K562 (cell line): ENCODE results near the gene MFSD6. TPM values are rescaled to one million over a fixed set of nuclear protein-coding genes. Genes with fewer than 3 reads are reported as not detected.

Experiments used
- ATAC-seq: fragments of 200-7000 bp; cut with Tn5 transposase; 3 replicates; pipeline ENCODE4 v1.9.1; 2020; ENCODE audit warnings: moderate library complexity
- BruUV-seq: library from RNA; stranded (reverse); fragments of 400-500 nt; replicated peaks from 2 replicates; lab custom pipeline; 2021; lab: Mats Ljungman, UMichigan
- CTCF ChIA-PET: fragments of 300-600 bp; formaldehyde crosslinking; extraction: SDS; loops from one replicate; lab custom pipeline; 2021; ENCODE audit warnings: low intra/inter-chr PET ratio; lab: Yijun Ruan, JAX
- POLR2A ChIA-PET: fragments of 300-600, 350-650 bp; sonication (Branson Sonifier 250); formaldehyde crosslinking; extraction: SDS; loops from one replicate; lab custom pipeline; 2021; ENCODE audit warnings: antibody characterized with exemption, inconsistent platforms; lab: Yijun Ruan, JAX
- DNase-seq, 4 experiments: peaks; one replicate each; pipeline versions ENCODE4 v3.0.0 to v3.0.0-alpha.2; 2011 to 2018; ENCODE audit warnings: low spot score in 3 of 4, mixed read lengths in 3 of 4; ENCODE audit errors: extremely low read depth in 1 of 4
- FAIRE-seq: peaks from 2 replicates; lab custom pipeline; 2011; peaks lifted over from hg19 to GRCh38; lab: Jason Lieb, UNC
- H2AFZ ChIP-seq: 2 replicates; pipeline ENCODE4 v1.6.0; 2011; ENCODE audit warnings: low read depth, low read length, control low read depth, inconsistent platforms
- H3K27ac ChIP-seq: fragments of 200-600 bp; 3 replicates; pipeline ENCODE4 v1.8.0; 2011; ENCODE audit warnings: low read depth, mild to moderate bottlenecking, control low read depth, inconsistent platforms, low read length, moderate library complexity, mixed read lengths; ENCODE audit errors: extremely low read depth
- H3K27me3 ChIP-seq, 2 experiments: fragments of 300-600 bp in 1 of 2; 2 replicates in 1 of 2; 3 replicates in 1 of 2; pipeline versions ENCODE4 v1.6.0 to v1.8.0; 2011; ENCODE audit warnings: inconsistent platforms in 2 of 2, low read length in 2 of 2, mild to moderate bottlenecking in 1 of 2, mixed read lengths in 1 of 2, moderate library complexity in 1 of 2; ENCODE audit not compliant: control insufficient read depth in 2 of 2, insufficient read depth in 2 of 2
- H3K36me3 ChIP-seq: fragments of 300-600 bp; 3 replicates; pipeline ENCODE4 v1.8.0; 2011; ENCODE audit warnings: mild to moderate bottlenecking, low read length, inconsistent platforms; ENCODE audit not compliant: control insufficient read depth, insufficient read depth
- H3K4me1 ChIP-seq, 2 experiments: fragments of 200-600 bp in 1 of 2; replicated peaks in 1 of 2; 2 replicates in 1 of 2; 3 replicates in 1 of 2; pipeline versions ENCODE4 v1.5.1 to v1.8.0; 2011; ENCODE audit warnings: inconsistent platforms in 2 of 2, low read length in 2 of 2, mild to moderate bottlenecking in 1 of 2, mixed read lengths in 1 of 2, moderate library complexity in 1 of 2; ENCODE audit not compliant: control insufficient read depth in 2 of 2, insufficient read depth in 2 of 2
- H3K4me2 ChIP-seq: 2 replicates; pipeline ENCODE4 v1.6.1; 2011; ENCODE audit warnings: low read length, control low read depth, inconsistent platforms, mixed read lengths; ENCODE audit not compliant: insufficient read depth
- H3K4me3 ChIP-seq: fragments of 200-600 bp; sonication (generic), shearing (Covaris generic); 2 replicates; pipeline ENCODE4 v1.5.1; 2016; ENCODE audit warnings: control low read depth, inconsistent platforms
- H3K79me2 ChIP-seq: fragments of 200-600 bp; 3 replicates; pipeline ENCODE4 v1.8.0; 2011; ENCODE audit warnings: low read length, inconsistent platforms; ENCODE audit not compliant: control insufficient read depth, insufficient read depth
- H3K9ac ChIP-seq, 2 experiments: 2 replicates each; pipeline versions ENCODE4 v1.6.0 to v1.6.1; 2011; ENCODE audit warnings: low read depth in 2 of 2, low read length in 2 of 2, control low read depth in 1 of 2, inconsistent platforms in 1 of 2, mild to moderate bottlenecking in 1 of 2, mixed read lengths in 1 of 2; ENCODE audit not compliant: insufficient read depth in 1 of 2
- H3K9me1 ChIP-seq: one replicate; pipeline ENCODE4 v1.6.0; 2011; ENCODE audit warnings: inconsistent platforms, mild to moderate bottlenecking, low read length, moderate library complexity; ENCODE audit not compliant: control insufficient read depth, insufficient read depth
- H3K9me3 ChIP-seq: replicated peaks from 2 replicates; pipeline ENCODE4 v1.5.1; 2011; ENCODE audit warnings: low read depth, low read length, inconsistent platforms; ENCODE audit not compliant: control insufficient read depth, insufficient read depth
- H4K20me1 ChIP-seq: replicated peaks from 2 replicates; pipeline ENCODE4 v1.6.1; 2011; ENCODE audit warnings: low read length, inconsistent platforms, mixed read lengths; ENCODE audit not compliant: control insufficient read depth, insufficient read depth
- FOS ChIP-seq: IDR thresholded peaks from 3 replicates; pipeline ENCODE4 v1.6.1; 2011; ENCODE audit not compliant: insufficient read length; ENCODE audit errors: extremely low read depth
- FUS ChIP-seq: fragments of 200-400 bp; formaldehyde crosslinking; optimal IDR thresholded peaks from 2 replicates; pipeline ENCODE3; 2017; ENCODE audit warnings: low read depth, low read length
- HDAC1 ChIP-seq, 2 experiments: fragments of 450-650 bp; IDR thresholded peaks; 2 replicates each; pipeline ENCODE4 v1.6.1; 2016 to 2017; ENCODE audit warnings: inconsistent platforms in 1 of 2, mild to moderate bottlenecking in 1 of 2, moderate library complexity in 1 of 2
- HNRNPH1 ChIP-seq: fragments of 200-400 bp; formaldehyde crosslinking; optimal IDR thresholded peaks from 2 replicates; pipeline ENCODE3; 2017; ENCODE audit warnings: low read depth, mild to moderate bottlenecking, low read length, moderate library complexity
- ILK ChIP-seq: fragments of 450-650 bp; IDR thresholded peaks from 2 replicates; pipeline ENCODE4 v1.6.1; 2016; ENCODE audit warnings: missing genetic modification characterization, low read depth, mild to moderate bottlenecking, missing compliant biosample characterization, moderate library complexity, borderline replicate concordance
- NBN ChIP-seq: fragments of 450-650 bp; IDR thresholded peaks from 2 replicates; pipeline ENCODE4 v1.6.1; 2016; ENCODE audit warnings: low read depth, mild to moderate bottlenecking
- NONO ChIP-seq, 2 experiments: fragments of 200-400 bp in 1 of 2; fragments of 450-650 bp in 1 of 2; formaldehyde crosslinking in 1 of 2; IDR thresholded peaks; 2 replicates each; pipeline ENCODE4 v1.6.1; 2017; ENCODE audit warnings: low read depth in 2 of 2, mild to moderate bottlenecking in 2 of 2, moderate library complexity in 2 of 2, low read length in 1 of 2
- PHB2 ChIP-seq: fragments of 450-650 bp; IDR thresholded peaks from 2 replicates; pipeline ENCODE4 v1.6.1; 2017; ENCODE audit warnings: low read depth
- PHF8 ChIP-seq: fragments of 200-600 bp; sonication (generic); IDR thresholded peaks from 2 replicates; pipeline ENCODE4 v1.6.1; 2012; ENCODE audit warnings: mixed run types, mild to moderate bottlenecking, inconsistent platforms, low read length, moderate library complexity, borderline replicate concordance
- PURB ChIP-seq: sonication (generic); formaldehyde crosslinking; IDR thresholded peaks from 2 replicates; pipeline ENCODE4 v1.9.0; 2021; ENCODE audit warnings: low read depth, mild to moderate bottlenecking, missing genetic modification reagents
- SIRT6 ChIP-seq: IDR thresholded peaks from one replicate; pipeline ENCODE4 v1.6.1; 2012; ENCODE audit warnings: low read depth, mild to moderate bottlenecking, control low read depth, inconsistent platforms, low read length, moderate library complexity
- SLC30A9 ChIP-seq: fragments of 250-450 bp; sonication (Bioruptor Pico); IDR thresholded peaks from 2 replicates; pipeline ENCODE4 v1.8.0; 2022; ENCODE audit warnings: mild to moderate bottlenecking, moderate library complexity
- TBL1XR1 ChIP-seq, 2 experiments: IDR thresholded peaks; 2 replicates each; pipeline ENCODE4 v1.6.1; 2012; ENCODE audit warnings: improper control_type of control experiment in 2 of 2, low read length in 2 of 2, mild to moderate bottlenecking in 1 of 2
- ZBTB1 ChIP-seq: sonication (generic); formaldehyde crosslinking; IDR thresholded peaks from 2 replicates; pipeline ENCODE4 v1.8.1; 2023; ENCODE audit warnings: missing genetic modification reagents, low read depth, mild to moderate bottlenecking, borderline replicate concordance
- ZKSCAN1 ChIP-seq: fragments of 150-350 bp; IDR thresholded peaks from 2 replicates; pipeline ENCODE4 v1.6.1; 2016; ENCODE audit warnings: low read depth, low read length
- ZNF512 ChIP-seq: IDR thresholded peaks from 2 replicates; pipeline ENCODE4 v1.6.1; 2016; ENCODE audit warnings: missing genetic modification characterization, missing compliant biosample characterization
- ZNF778 ChIP-seq: fragments of 450-650 bp; formaldehyde crosslinking; IDR thresholded peaks from 2 replicates; pipeline ENCODE4 v1.4.0; 2020; ENCODE audit warnings: mild to moderate bottlenecking, moderate library complexity
- in situ Hi-C: fragments of 300-500 bp; cut with MboI; formaldehyde crosslinking; loops from 4 replicates; pipeline ENCODE4 v1.15.0; 2018; ENCODE audit warnings: inconsistent platforms, mixed read lengths
- intact Hi-C: fragments of 100-400 bp; cut with micrococcal nuclease; formaldehyde crosslinking; loops from 2 replicates; pipeline ENCODE4 v1.14.2; 2022
- polyA plus RNA-seq, 8 experiments: library from polyadenylated mRNA; depleted of rRNA in 4 of 8; stranded (reverse) in 5 of 8; unstranded in 3 of 8; fragments of >200 nt; fragmentation: Nextera tagmentation in 2 of 8; fragmentation: Illumina TruSeq in 1 of 8; extraction: Ambion mirVana in 2 of 8; extraction: Trizol in 1 of 8; gene quantifications; 2 replicates each; pipeline versions ENCODE4 v1.2.1 to v1.2.3, GENCODE V29; 2011 to 2014; ENCODE audit warnings: inconsistent platforms in 1 of 8, missing spikeins in 1 of 8
- total RNA-seq, 7 experiments: library from RNA; depleted of rRNA in 6 of 7; stranded (reverse); fragments of >200 nt in 6 of 7; fragmentation: Illumina TruSeq in 2 of 7; extraction: Trizol in 2 of 7; gene quantifications; 2 replicates each; pipeline versions ENCODE4 v1.2.1 to v1.2.3, GENCODE V29; 2011 to 2021; ENCODE audit warnings: low replicate concordance in 1 of 7
- TF ChIP-seq, protein P1 (sequence below): sonication (generic); formaldehyde crosslinking; IDR thresholded peaks from 2 replicates; pipeline ENCODE4 v1.8.1; 2022; ENCODE audit warnings: missing genetic modification reagents
- TF ChIP-seq, protein P2 (sequence below): sonication (generic); formaldehyde crosslinking; IDR thresholded peaks from 2 replicates; pipeline ENCODE4 v1.8.0; 2022; ENCODE audit warnings: mild to moderate bottlenecking, missing genetic modification reagents

MFSD6 gene
- total and polyA plus RNA-seq, 9 of the 15 experiments (the other 6 are each of a cell fraction or from before 2014, with no cell fraction given): 1.1 to 7.9 (median 4.4) TPM

DNA sequence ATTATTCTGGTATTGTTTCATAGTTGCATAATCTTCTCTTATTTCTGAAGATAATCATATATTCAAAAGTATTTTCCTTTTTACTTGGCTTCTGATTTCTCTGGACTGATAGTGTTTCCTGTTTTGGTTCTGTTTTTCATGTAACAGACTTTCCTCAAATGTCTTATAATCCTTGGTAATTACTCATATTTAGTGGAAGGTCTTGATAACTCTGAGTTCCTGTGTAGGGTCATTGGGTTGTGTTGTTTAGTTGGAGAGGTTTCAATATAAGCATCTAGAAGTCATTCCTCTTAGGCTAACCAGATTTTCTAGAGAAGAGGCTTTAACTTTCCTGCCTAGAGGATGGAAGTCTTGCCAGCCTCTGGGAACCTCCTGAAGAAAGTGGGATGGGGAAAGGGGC, 23.8 kb downstream of the MFSD6 start:
- no peaks in the 10 kb centered on the region for H3K36me3 ChIP-seq
- no peaks in the 10 kb centered on the region for H3K9me3 ChIP-seq
- no TSS peak for BruUV-seq
- no peak overlapping the region for H3K9ac ChIP-seq
- H3K4me2 ChIP-seq: no peak overlapping the region
- no peaks in the 10 kb centered on the region for H4K20me1 ChIP-seq
- POLR2A ChIA-PET: interaction anchor here (0.5 kb wide), 1 partner anchor 142 kb away, joined by 3 read pairs; no protein-coding TSS in a partner anchor
- DNase-seq: no peak
- no peak for ATAC-seq
- no peaks in the 10 kb centered on the region for H3K27me3 ChIP-seq
- in situ Hi-C loops (no loop called here), intact Hi-C loops (no loop called here)
- CTCF ChIA-PET: no interaction called here
- no peak for FAIRE-seq
- H3K79me2 ChIP-seq: no peaks in the 10 kb centered on the region
- H2AFZ ChIP-seq: no peak overlapping the region
- H3K4me3 ChIP-seq: no peak overlapping the region
- no peak overlapping the region for H3K27ac ChIP-seq
- TF ChIP-seq PHF8 (no peak), ZKSCAN1 (no peak), HDAC1 (IDR thresholded peaks at IDR 0.05) (no peak), ZNF778 (CRISPR knock-in tag) (no peak), SIRT6 (no peak), NBN (no peak), ZNF512 (tag) (no peak), PURB (no peak), FOS (no peak), PHB2 (no peak), ILK (tag) (no peak), SLC30A9 (CRISPR knock-in tag) (no peak), TBL1XR1 (IDR thresholded peaks at IDR 0.05; ENCODE audit: low read length in 2 of 2) (no peak), ZBTB1 (CRISPR knock-in tag) (no peak), HNRNPH1 (no peak), NONO (IDR thresholded peaks at IDR 0.05; ENCODE audit: low read depth in 2 of 2, low read length in 1 of 2) (no peak), FUS (no peak)
- TF ChIP-seq, protein P1, sequence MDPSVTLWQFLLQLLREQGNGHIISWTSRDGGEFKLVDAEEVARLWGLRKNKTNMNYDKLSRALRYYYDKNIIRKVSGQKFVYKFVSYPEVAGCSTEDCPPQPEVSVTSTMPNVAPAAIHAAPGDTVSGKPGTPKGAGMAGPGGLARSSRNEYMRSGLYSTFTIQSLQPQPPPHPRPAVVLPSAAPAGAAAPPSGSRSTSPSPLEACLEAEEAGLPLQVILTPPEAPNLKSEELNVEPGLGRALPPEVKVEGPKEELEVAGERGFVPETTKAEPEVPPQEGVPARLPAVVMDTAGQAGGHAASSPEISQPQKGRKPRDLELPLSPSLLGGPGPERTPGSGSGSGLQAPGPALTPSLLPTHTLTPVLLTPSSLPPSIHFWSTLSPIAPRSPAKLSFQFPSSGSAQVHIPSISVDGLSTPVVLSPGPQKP: no peak
- TF ChIP-seq, protein P2, sequence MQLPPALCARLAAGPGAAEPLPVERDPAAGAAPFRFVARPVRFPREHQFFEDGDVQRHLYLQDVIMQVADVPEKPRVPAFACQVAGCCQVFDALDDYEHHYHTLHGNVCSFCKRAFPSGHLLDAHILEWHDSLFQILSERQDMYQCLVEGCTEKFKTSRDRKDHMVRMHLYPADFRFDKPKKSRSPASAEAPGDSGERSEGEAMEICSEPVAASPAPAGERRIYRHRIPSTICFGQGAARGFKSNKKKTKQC (CRISPR knock-in tag): no peak
- no peaks in the 10 kb centered on the region for H3K9me1 ChIP-seq
- H3K4me1 ChIP-seq: no peaks in the 10 kb centered on the region; a peak in 1 of 5 replicates
